Endothelial cell of umbilical vein (primary cell): ENCODE measurements around the gene NINJ2. TPM values are rescaled to one million over a fixed set of nuclear protein-coding genes. Genes with fewer than 3 reads are reported as not detected.

ENCODE experiments used
- BruUV-seq: library from RNA; stranded (reverse); fragments of 400-500 nt; replicated peaks from 2 replicates; lab custom pipeline; 2021; lab: Mats Ljungman, UMichigan
- CTCF ChIA-PET: fragments of 300-600, 350-600 bp; sonication (Branson Sonifier 250); formaldehyde crosslinking; loops from one replicate; lab custom pipeline; 2021; ENCODE audit warnings: antibody characterized with exemption, inconsistent platforms; lab: Charles Lee
- POLR2A ChIA-PET: fragments of 300-600, 350-600 bp; sonication (Branson Sonifier 250); formaldehyde crosslinking; loops from one replicate; lab custom pipeline; 2021; ENCODE audit warnings: antibody characterized with exemption, inconsistent platforms; lab: Charles Lee
- DNase-seq: peaks from one replicate; pipeline ENCODE4 v3.0.0-alpha.2; 2011; ENCODE audit warnings: low read depth, low spot score
- FAIRE-seq: peaks from 2 replicates; lab custom pipeline; 2011; peaks lifted over from hg19 to GRCh38; lab: Jason Lieb, UNC
- H2AFZ ChIP-seq: 2 replicates; pipeline ENCODE4 v1.6.0; 2012; ENCODE audit warnings: low read depth, low read length, control low read depth, inconsistent platforms
- H3K27ac ChIP-seq: 2 replicates; pipeline ENCODE4 v1.5.1; 2011; ENCODE audit warnings: low read depth, mild to moderate bottlenecking, control low read depth, low read length, moderate library complexity; ENCODE audit not compliant: insufficient read depth
- H3K27me3 ChIP-seq, 2 experiments: 2 replicates each; pipeline versions ENCODE4 v1.6.0 to v1.6.1; 2011; ENCODE audit warnings: low read length in 2 of 2, mixed read lengths in 1 of 2; ENCODE audit not compliant: control insufficient read depth in 2 of 2, insufficient read depth in 2 of 2
- H3K36me3 ChIP-seq, 2 experiments: 2 replicates in 1 of 2; 3 replicates in 1 of 2; pipeline ENCODE4 v1.5.1; 2011; ENCODE audit warnings: low read length in 2 of 2, mild to moderate bottlenecking in 1 of 2, moderate library complexity in 1 of 2; ENCODE audit not compliant: control insufficient read depth in 2 of 2, insufficient read depth in 2 of 2; ENCODE audit errors: extremely low read depth in 1 of 2
- H3K4me1 ChIP-seq: 3 replicates; pipeline ENCODE4 v1.5.1; 2011; ENCODE audit warnings: mild to moderate bottlenecking, low read length; ENCODE audit not compliant: control insufficient read depth, insufficient read depth; ENCODE audit errors: extremely low read depth
- H3K4me2 ChIP-seq: 2 replicates; pipeline ENCODE4 v1.6.1; 2011; ENCODE audit warnings: low read length, control low read depth, mixed read lengths; ENCODE audit not compliant: insufficient read depth
- H3K4me3 ChIP-seq, 3 experiments: fragments of 200-600 bp in 1 of 3; sonication (generic), shearing (Covaris generic) in 1 of 3; replicated peaks in 1 of 3; 2 replicates each; pipeline ENCODE4 v1.5.1; 2011 to 2016; ENCODE audit warnings: control low read depth in 3 of 3, low read length in 3 of 3, mild to moderate bottlenecking in 2 of 3, inconsistent platforms in 1 of 3, low read depth in 1 of 3, moderate library complexity in 1 of 3; ENCODE audit not compliant: insufficient read depth in 1 of 3
- H3K79me2 ChIP-seq: 2 replicates; pipeline ENCODE4 v1.6.0; 2012; ENCODE audit warnings: low read length, inconsistent platforms; ENCODE audit not compliant: control insufficient read depth, insufficient read depth
- H3K9ac ChIP-seq: replicated peaks from 2 replicates; pipeline ENCODE3; 2011; ENCODE audit warnings: low read length, control low read depth; ENCODE audit not compliant: insufficient read depth; ENCODE audit errors: extremely low read depth
- H3K9me1 ChIP-seq: replicated peaks from 3 replicates; pipeline ENCODE4 v1.6.0; 2011; ENCODE audit warnings: mild to moderate bottlenecking, low read length; ENCODE audit not compliant: control insufficient read depth, insufficient read depth; ENCODE audit errors: extremely low read depth
- H3K9me3 ChIP-seq: replicated peaks from 2 replicates; pipeline ENCODE4 v1.5.1; 2012; ENCODE audit warnings: low read length, inconsistent platforms; ENCODE audit not compliant: control insufficient read depth, insufficient read depth
- H4K20me1 ChIP-seq: replicated peaks from 2 replicates; pipeline ENCODE3; 2011; ENCODE audit warnings: mild to moderate bottlenecking, low read length; ENCODE audit not compliant: control insufficient read depth, insufficient read depth; ENCODE audit errors: extremely low read depth
- EZH2 ChIP-seq: IDR thresholded peaks from 2 replicates; pipeline ENCODE4 v1.6.1; 2012; ENCODE audit warnings: borderline replicate concordance, low read depth, mild to moderate bottlenecking, moderate library complexity, low read length, inconsistent platforms; ENCODE audit not compliant: severe bottlenecking
- FOS ChIP-seq: IDR thresholded peaks from 2 replicates; pipeline ENCODE4 v1.6.1; 2011; ENCODE audit warnings: mild to moderate bottlenecking, low read length, moderate library complexity, borderline replicate concordance; ENCODE audit not compliant: insufficient read depth
- GATA2 ChIP-seq: IDR thresholded peaks from 2 replicates; pipeline ENCODE4 v1.7.0; 2011; ENCODE audit warnings: low read depth, mild to moderate bottlenecking, moderate library complexity, mixed read lengths, low read length; ENCODE audit not compliant: insufficient read length, insufficient read depth
- JUN ChIP-seq: IDR thresholded peaks from 2 replicates; pipeline ENCODE4 v1.6.1; 2011; ENCODE audit warnings: borderline replicate concordance, low read depth; ENCODE audit not compliant: insufficient read length, insufficient read depth
- MYC ChIP-seq: IDR thresholded peaks from one replicate; pipeline ENCODE4 v1.6.1; 2011; ENCODE audit warnings: mild to moderate bottlenecking, low read depth, low read length
- POLR2A ChIP-seq: IDR thresholded peaks from 2 replicates; pipeline ENCODE4 v1.6.1; 2012; ENCODE audit warnings: low read depth, mild to moderate bottlenecking, control low read depth, low read length
- POLR2AphosphoS5 ChIP-seq: IDR thresholded peaks from 2 replicates; pipeline ENCODE4 v1.6.1; 2012; ENCODE audit warnings: low read depth, mild to moderate bottlenecking, control low read depth, low read length, moderate library complexity; ENCODE audit not compliant: insufficient read depth
- dilution Hi-C: fragments of 300-500 bp; cut with MboI; formaldehyde crosslinking; loops from one replicate; pipeline ENCODE4 v1.15.0; 2019; ENCODE audit warnings: low sequenced_read_pairs; ENCODE audit not compliant: extremely low pct_ligation_motif_present
- intact Hi-C: fragments of 100-400 bp; cut with micrococcal nuclease; formaldehyde crosslinking; loops from one replicate; pipeline ENCODE4 v1.10.0; 2022
- polyA plus RNA-seq, 4 experiments: library from polyadenylated mRNA; depleted of rRNA in 3 of 4; stranded (reverse) in 3 of 4; unstranded in 1 of 4; fragments of >200 nt; gene quantifications; 2 replicates each; pipeline versions ENCODE4 v1.2.1 to v1.2.3, GENCODE V29; 2011 to 2012; ENCODE audit warnings: missing spikeins in 1 of 4
- total RNA-seq: library from RNA; stranded (reverse); gene quantifications from 2 replicates; pipeline ENCODE4 v1.2.3, GENCODE V29; 2021
- TF ChIP-seq, protein P1 (sequence below), 2 donors: IDR thresholded peaks; 1 replicate in 1 of 2; 2 replicates in 1 of 2; pipeline ENCODE4 v1.5.1; 2011; ENCODE audit warnings: low read length in 2 of 2, mild to moderate bottlenecking in 2 of 2, moderate library complexity in 2 of 2, control low read depth in 1 of 2, inconsistent platforms in 1 of 2, low read depth in 1 of 2; ENCODE audit not compliant: insufficient read depth in 1 of 2; ENCODE audit errors: extremely low read depth in 1 of 2
- TF ChIP-seq, protein P2 (sequence below): IDR thresholded peaks from 2 replicates; pipeline ENCODE4 v1.6.1; 2011; ENCODE audit not compliant: insufficient read depth, insufficient read length

The NINJ2 gene
- total and polyA plus RNA-seq, 2 donors (not counting 3 experiments of a cell fraction or from before 2014, with no cell fraction given), result 0.75 to 4.4 TPM

DNA sequence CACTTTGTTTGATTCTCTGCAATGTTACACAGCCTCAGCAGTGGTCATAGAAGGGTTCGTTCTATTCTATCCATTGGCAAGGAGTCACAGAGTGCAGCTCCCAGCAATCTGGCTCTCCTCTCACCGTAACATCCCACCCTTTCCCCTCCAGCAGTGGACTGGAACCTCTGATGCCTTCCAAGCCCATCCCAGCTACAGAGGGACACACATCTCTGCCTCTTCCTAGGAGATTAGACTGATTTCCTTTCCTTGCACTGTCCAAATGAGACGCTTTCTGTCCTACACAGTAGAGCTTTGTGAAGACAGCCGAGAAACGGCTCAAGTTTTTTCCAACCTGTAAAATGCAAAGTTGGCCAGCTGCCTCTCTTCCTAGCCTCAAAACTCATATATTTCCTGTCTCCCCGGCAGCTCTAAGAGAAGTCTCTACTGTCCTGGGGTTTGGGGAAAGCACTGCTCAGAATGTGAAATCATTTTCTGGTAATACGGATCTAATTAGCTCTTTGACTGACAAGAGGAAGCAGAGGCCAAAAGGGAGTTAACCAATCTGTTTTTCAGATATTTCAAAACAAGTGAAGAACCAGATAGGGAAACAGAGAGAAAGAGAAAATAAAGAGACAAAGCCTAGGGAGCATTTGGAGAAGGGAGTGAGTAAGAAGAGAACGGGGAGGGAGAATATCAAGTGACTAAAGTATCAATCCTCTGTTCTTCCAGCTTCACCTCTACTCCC lies 516 bp downstream of the NINJ2 start:
- POLR2A ChIA-PET, result no interaction called here
- dilution Hi-C loops, result no loop called here
- no TSS peak for BruUV-seq
- Histone ChIP-seq H3K27me3 (peaks cover 13 to 19% of the 10 kb centered on the region in 2 experiments), H2AFZ (peak overlapping the region; percentile 46), H3K9me3 (no peaks in the 10 kb centered on the region), H3K4me3 (no peak overlapping the region), H3K36me3 (no peaks in the 10 kb centered on the region), H3K79me2 (no peaks in the 10 kb centered on the region), H4K20me1 (no peaks in the 10 kb centered on the region), H3K4me2 (no peak overlapping the region), H3K9ac (no peak overlapping the region), H3K27ac (no peak overlapping the region), H3K4me1 (no peaks in the 10 kb centered on the region), H3K9me1 (no peaks in the 10 kb centered on the region)
- TF ChIP-seq, protein P1, sequence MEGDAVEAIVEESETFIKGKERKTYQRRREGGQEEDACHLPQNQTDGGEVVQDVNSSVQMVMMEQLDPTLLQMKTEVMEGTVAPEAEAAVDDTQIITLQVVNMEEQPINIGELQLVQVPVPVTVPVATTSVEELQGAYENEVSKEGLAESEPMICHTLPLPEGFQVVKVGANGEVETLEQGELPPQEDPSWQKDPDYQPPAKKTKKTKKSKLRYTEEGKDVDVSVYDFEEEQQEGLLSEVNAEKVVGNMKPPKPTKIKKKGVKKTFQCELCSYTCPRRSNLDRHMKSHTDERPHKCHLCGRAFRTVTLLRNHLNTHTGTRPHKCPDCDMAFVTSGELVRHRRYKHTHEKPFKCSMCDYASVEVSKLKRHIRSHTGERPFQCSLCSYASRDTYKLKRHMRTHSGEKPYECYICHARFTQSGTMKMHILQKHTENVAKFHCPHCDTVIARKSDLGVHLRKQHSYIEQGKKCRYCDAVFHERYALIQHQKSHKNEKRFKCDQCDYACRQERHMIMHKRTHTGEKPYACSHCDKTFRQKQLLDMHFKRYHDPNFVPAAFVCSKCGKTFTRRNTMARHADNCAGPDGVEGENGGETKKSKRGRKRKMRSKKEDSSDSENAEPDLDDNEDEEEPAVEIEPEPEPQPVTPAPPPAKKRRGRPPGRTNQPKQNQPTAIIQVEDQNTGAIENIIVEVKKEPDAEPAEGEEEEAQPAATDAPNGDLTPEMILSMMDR (IDR thresholded peaks at IDR 0.05; ENCODE audit: extremely low read depth in 1 of 2, insufficient read depth in 1 of 2, low read depth in 1 of 2, low read length in 2 of 2), result no peak
- CTCF ChIA-PET, result interaction anchor here (0.7 to 1.8 kb wide), 5 partner anchors 17 to 153 kb away, joined by 3 to 6 read pairs (median 4); no protein-coding TSS in a partner anchor
- DNase-seq (no peak), FAIRE-seq (no peak)
- intact Hi-C loops, result no loop called here

DNA sequence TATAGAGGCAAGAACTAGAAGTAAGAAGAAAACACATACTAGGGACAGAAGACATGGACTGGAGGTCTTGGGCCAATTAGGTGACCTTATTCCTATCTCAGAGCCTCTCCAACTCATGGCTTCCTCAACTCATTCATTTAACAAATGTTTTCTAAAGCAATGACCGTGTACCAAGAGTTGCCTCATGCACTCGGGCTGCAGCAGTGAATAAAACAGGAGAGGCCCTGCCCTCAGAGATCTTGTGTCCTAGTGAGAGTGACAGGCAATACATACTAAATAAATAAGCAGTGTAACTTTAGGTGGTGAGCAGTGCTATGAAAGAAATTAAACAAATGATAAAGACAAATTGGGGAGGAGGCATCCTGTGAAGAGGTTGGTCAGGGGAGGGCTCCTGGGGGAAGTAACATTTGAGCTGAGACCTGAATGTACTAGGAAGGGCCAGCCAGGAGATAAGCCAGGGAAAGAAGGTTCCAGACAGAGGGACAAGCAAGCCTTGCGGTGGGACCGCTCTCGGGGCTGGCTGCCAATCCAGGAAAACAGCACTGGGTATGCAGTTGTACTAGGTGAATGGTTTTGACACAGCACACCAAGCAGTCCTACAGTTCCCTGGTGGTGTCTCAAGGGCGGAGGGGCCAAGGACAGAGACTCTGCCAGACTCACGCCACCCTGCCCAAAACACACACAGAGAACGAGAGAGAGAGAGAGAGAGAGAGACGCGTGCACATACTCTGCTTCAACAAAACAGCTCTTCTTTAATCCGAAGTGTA lies 1.3 kb downstream of the NINJ2 start:
- no peak overlapping the region for H2AFZ ChIP-seq
- H3K27ac ChIP-seq, result no peak overlapping the region
- CTCF ChIA-PET, result interaction anchor here (0.8 to 1.8 kb wide), 4 partner anchors 16 to 89 kb away, joined by 3 to 6 read pairs (median 4); no protein-coding TSS in a partner anchor
- no peaks in the 10 kb centered on the region for H3K79me2 ChIP-seq
- H3K9ac ChIP-seq, result no peak overlapping the region
- H4K20me1 ChIP-seq, result no peaks in the 10 kb centered on the region
- DNase-seq (no peak), FAIRE-seq (no peak)
- no peaks in the 10 kb centered on the region for H3K9me3 ChIP-seq
- no peaks in the 10 kb centered on the region for H3K9me1 ChIP-seq
- no peak overlapping the region for H3K4me2 ChIP-seq
- no peak overlapping the region for H3K4me3 ChIP-seq
- peaks cover 13 to 19% of the 10 kb centered on the region in 2 experiments for H3K27me3 ChIP-seq
- dilution Hi-C loops (no loop called here), intact Hi-C loops (no loop called here)
- TF ChIP-seq JUN, result no peak
- no peak for TF ChIP-seq FOS
- TF ChIP-seq POLR2A, result no peak
- TF ChIP-seq EZH2, result no peak
- TF ChIP-seq GATA2, result no peak
- TF ChIP-seq POLR2AphosphoS5, result no peak
- no peak for TF ChIP-seq MYC
- TF ChIP-seq, protein P1 (IDR thresholded peaks at IDR 0.05; ENCODE audit: extremely low read depth in 1 of 2, insufficient read depth in 1 of 2, low read depth in 1 of 2, low read length in 2 of 2), result no peak
- TF ChIP-seq, protein P2, sequence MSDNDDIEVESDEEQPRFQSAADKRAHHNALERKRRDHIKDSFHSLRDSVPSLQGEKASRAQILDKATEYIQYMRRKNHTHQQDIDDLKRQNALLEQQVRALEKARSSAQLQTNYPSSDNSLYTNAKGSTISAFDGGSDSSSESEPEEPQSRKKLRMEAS, result no peak
- POLR2A ChIA-PET, result no interaction called here
- no TSS peak for BruUV-seq
- H3K4me1 ChIP-seq, result no peaks in the 10 kb centered on the region
- no peaks in the 10 kb centered on the region for H3K36me3 ChIP-seq
